CD4-positive, alpha-beta T cell treated with Interleukin-15 for 4 hours (primary cell): ENCODE data around the gene THADA.
"Not testable (repeated sequence)": the region's sequence is repeated elsewhere in the genome, so short reads cannot be mapped to it uniquely, and the experiment has no call there.

Source experiments
- DNase-seq: peaks from one replicate; pipeline ENCODE4 v3.0.0-alpha.2; 2020; ENCODE audit warnings: low spot score

THADA gene

GRCh38 chr2:43465234-43465633 lies 130.6 kb downstream of the THADA start:
- no peak for DNase-seq

- no peak for DNase-seq
These were observed 131.2 kb downstream of the THADA start for GRCh38 chr2:43464590-43464989.

GRCh38 chr2:43462866-43463641 lies 132.8 kb downstream of the THADA start:
- DNase-seq: no peak

- no peak for DNase-seq
These were observed 134.3 kb downstream of the THADA start for GRCh38 chr2:43461453-43462073.

- no peak for DNase-seq
These were observed 135.1 kb downstream of the THADA start for GRCh38 chr2:43460611-43461365.

GRCh38 chr2:43460174-43460546 lies 135.7 kb downstream of the THADA start:
- DNase-seq: no peak

- DNase-seq: no peak
These were observed 136.2 kb downstream of the THADA start for GRCh38 chr2:43459446-43460173.

GRCh38 chr2:43458014-43458628 lies 137.7 kb downstream of the THADA start:
- no peak for DNase-seq

GRCh38 chr2:43455731-43456642 lies 139.9 kb downstream of the THADA start:
- no peak for DNase-seq

GRCh38 chr2:43455296-43455695 lies 140.5 kb downstream of the THADA start:
- DNase-seq: no peak

GRCh38 chr2:43454791-43455190 lies 141.0 kb downstream of the THADA start:
- no peak for DNase-seq

GRCh38 chr2:43453179-43454170 lies 142.4 kb downstream of the THADA start:
- no peak for DNase-seq

GRCh38 chr2:43452318-43452731 lies 143.5 kb downstream of the THADA start:
- DNase-seq: no peak

- DNase-seq: no peak
These were observed 145.2 kb downstream of the THADA start for GRCh38 chr2:43450617-43451016.

GRCh38 chr2:43448822-43449110 lies 147.1 kb downstream of the THADA start:
- DNase-seq: no peak

- DNase-seq: no peak
These were observed 147.6 kb downstream of the THADA start for GRCh38 chr2:43448011-43448821.

GRCh38 chr2:43446755-43447154 lies 149.1 kb downstream of the THADA start:
- DNase-seq: not testable (repeated sequence)

- DNase-seq: no peak
These were observed 150.1 kb downstream of the THADA start for GRCh38 chr2:43445781-43446180.
